H1 (cell line): ENCODE measurements around the gene KLHL7. TPM values are rescaled to one million over a fixed set of nuclear protein-coding genes. Genes with fewer than 3 reads are reported as not detected.

Experiments used
- CTCF ChIA-PET: fragments of 300-600 bp; sonication (Branson Sonifier 250); formaldehyde crosslinking; loops from one replicate; lab custom pipeline; 2021; ENCODE audit not compliant: partially characterized antibody; lab: Charles Lee
- POLR2A ChIA-PET: fragments of 300-600 bp; sonication (Branson Sonifier 250); formaldehyde crosslinking; loops from one replicate; lab custom pipeline; 2021; ENCODE audit warnings: inconsistent platforms; ENCODE audit not compliant: partially characterized antibody; lab: Charles Lee
- DNase-seq, 2 experiments: peaks; one replicate each; pipeline versions ENCODE4 v3.0.0 to v3.0.0-alpha.2; 2010 to 2022; ENCODE audit warnings: low spot score in 2 of 2, low read depth in 1 of 2, mixed read lengths in 1 of 2
- FAIRE-seq: peaks from 2 replicates; lab custom pipeline; 2011; peaks lifted over from hg19 to GRCh38; lab: Jason Lieb, UNC
- H2AFZ ChIP-seq: 2 replicates; pipeline ENCODE4 v1.8.1; 2012; ENCODE audit warnings: low read length, inconsistent platforms
- H2AK5ac ChIP-seq: 2 replicates; pipeline ENCODE4 v1.6.1; 2013; ENCODE audit warnings: low read depth, low read length
- H2BK120ac ChIP-seq: replicated peaks from 2 replicates; pipeline ENCODE3; 2013; ENCODE audit warnings: low read depth, low read length, inconsistent platforms
- H2BK12ac ChIP-seq: 2 replicates; pipeline ENCODE4 v1.6.1; 2013; ENCODE audit warnings: low read depth, low read length
- H2BK15ac ChIP-seq: 2 replicates; pipeline ENCODE4 v1.6.1; 2013; ENCODE audit warnings: low read length
- H2BK20ac ChIP-seq: 2 replicates; pipeline ENCODE4 v1.6.1; 2013; ENCODE audit warnings: low read length
- H2BK5ac ChIP-seq: 2 replicates; pipeline ENCODE4 v1.6.1; 2013; ENCODE audit warnings: low read depth, low read length
- H3K14ac ChIP-seq: 2 replicates; pipeline ENCODE4 v1.6.1; 2013; ENCODE audit warnings: inconsistent platforms; ENCODE audit not compliant: insufficient read length
- H3K18ac ChIP-seq: 2 replicates; pipeline ENCODE4 v1.6.1; 2013; ENCODE audit warnings: low read length; ENCODE audit errors: extremely low read depth
- H3K23ac ChIP-seq: 2 replicates; pipeline ENCODE4 v1.6.1; 2013; ENCODE audit warnings: inconsistent platforms; ENCODE audit not compliant: insufficient read length
- H3K23me2 ChIP-seq: 2 replicates; pipeline ENCODE4 v1.6.1; 2013; ENCODE audit warnings: low read depth, low read length
- H3K27ac ChIP-seq: 2 replicates; pipeline ENCODE4 v1.6.1; 2011; ENCODE audit warnings: low read depth, low read length, inconsistent platforms
- H3K27me3 ChIP-seq, 4 experiments: replicated peaks in 1 of 4; 1 replicate in 1 of 4; 2 replicates in 3 of 4; pipeline versions ENCODE4 v1.6.1 to v1.8.1; 2011 to 2013; ENCODE audit warnings: low read length in 3 of 4, mild to moderate bottlenecking in 3 of 4, inconsistent platforms in 2 of 4, mixed read lengths in 2 of 4, moderate library complexity in 1 of 4; ENCODE audit not compliant: control insufficient read depth in 3 of 4, insufficient read depth in 3 of 4; ENCODE audit errors: extremely low read depth in 1 of 4
- H3K36me3 ChIP-seq, 4 experiments: 2 replicates each; pipeline versions ENCODE4 v1.6.1 to v1.8.1; 2011 to 2013; ENCODE audit warnings: mild to moderate bottlenecking in 4 of 4, low read length in 3 of 4, moderate library complexity in 2 of 4, control low read depth in 1 of 4, inconsistent platforms in 1 of 4; ENCODE audit not compliant: insufficient read depth in 4 of 4, control insufficient read depth in 2 of 4
- H3K4ac ChIP-seq: replicated peaks from 2 replicates; pipeline ENCODE3; 2013; ENCODE audit warnings: low read length, low read depth, mixed read lengths, inconsistent platforms; ENCODE audit not compliant: insufficient read length
- H3K4me1 ChIP-seq, 4 experiments: replicated peaks in 1 of 4; 1 replicate in 1 of 4; 2 replicates in 3 of 4; pipeline versions ENCODE4 v1.6.1 to v1.8.1; 2011 to 2013; ENCODE audit warnings: low read length in 3 of 4, inconsistent platforms in 2 of 4, mixed read lengths in 1 of 4; ENCODE audit not compliant: insufficient read depth in 4 of 4, control insufficient read depth in 3 of 4
- H3K4me2 ChIP-seq, 2 experiments: 2 replicates each; pipeline versions ENCODE4 v1.6.1 to v1.8.1; 2011 to 2013; ENCODE audit warnings: low read depth in 2 of 2, low read length in 2 of 2, control low read depth in 1 of 2, inconsistent platforms in 1 of 2, mild to moderate bottlenecking in 1 of 2; ENCODE audit not compliant: insufficient read depth in 1 of 2
- H3K4me3 ChIP-seq, 4 experiments: fragments of 200-600, 300-600 bp in 1 of 4; sonication (generic), shearing (Covaris generic), sonication (Bioruptor Twin) in 1 of 4; 2 replicates each; pipeline versions ENCODE4 v1.5.1 to v1.8.1; 2011 to 2016; ENCODE audit warnings: low read length in 4 of 4, low read depth in 3 of 4, control low read depth in 2 of 4, inconsistent platforms in 2 of 4, mild to moderate bottlenecking in 2 of 4, mixed read lengths in 1 of 4, moderate library complexity in 1 of 4; ENCODE audit not compliant: insufficient read depth in 2 of 4; ENCODE audit errors: extremely low read depth in 1 of 4
- H3K56ac ChIP-seq: replicated peaks from 2 replicates; pipeline ENCODE3; 2013; ENCODE audit warnings: low read depth, mild to moderate bottlenecking, mixed read lengths, low read length, inconsistent platforms; ENCODE audit not compliant: insufficient read length
- H3K79me1 ChIP-seq: 2 replicates; pipeline ENCODE4 v1.6.1; 2013; ENCODE audit warnings: low read depth, low read length, control low read depth
- H3K79me2 ChIP-seq, 2 experiments: 2 replicates each; pipeline versions ENCODE4 v1.6.1 to v1.8.1; 2012 to 2013; ENCODE audit warnings: low read length in 2 of 2, mild to moderate bottlenecking in 2 of 2, inconsistent platforms in 1 of 2; ENCODE audit not compliant: insufficient read depth in 2 of 2, control insufficient read depth in 1 of 2
- H3K9ac ChIP-seq, 4 experiments: replicated peaks in 1 of 4; 1 replicate in 1 of 4; 2 replicates in 3 of 4; pipeline versions ENCODE4 v1.6.1 to v1.8.1; 2011 to 2013; ENCODE audit warnings: low read depth in 3 of 4, low read length in 3 of 4, control low read depth in 2 of 4, mild to moderate bottlenecking in 2 of 4, moderate library complexity in 2 of 4, inconsistent platforms in 1 of 4; ENCODE audit errors: extremely low read depth in 1 of 4
- H3K9me3 ChIP-seq, 2 experiments: 2 replicates each; pipeline versions ENCODE4 v1.6.1 to v1.8.1; 2012 to 2013; ENCODE audit warnings: mild to moderate bottlenecking in 2 of 2, moderate library complexity in 2 of 2, control low read depth in 1 of 2, inconsistent platforms in 1 of 2, low read depth in 1 of 2, low read length in 1 of 2, mixed read lengths in 1 of 2; ENCODE audit not compliant: insufficient read depth in 2 of 2
- H4K20me1 ChIP-seq, 2 experiments: replicated peaks in 1 of 2; 2 replicates each; pipeline versions ENCODE3 to v1.8.1; 2011 to 2013; ENCODE audit warnings: inconsistent platforms in 2 of 2, low read length in 2 of 2, mild to moderate bottlenecking in 1 of 2; ENCODE audit not compliant: insufficient read depth in 2 of 2, control insufficient read depth in 1 of 2
- H4K5ac ChIP-seq: 2 replicates; pipeline ENCODE4 v1.6.1; 2013; ENCODE audit warnings: low read length, low read depth, mixed read lengths, inconsistent platforms; ENCODE audit not compliant: insufficient read length
- H4K8ac ChIP-seq: 2 replicates; pipeline ENCODE4 v1.8.0; 2013; ENCODE audit warnings: mild to moderate bottlenecking, moderate library complexity, low read length, inconsistent platforms; ENCODE audit not compliant: insufficient read depth; ENCODE audit errors: extremely low read depth
- H4K91ac ChIP-seq: replicated peaks from 2 replicates; pipeline ENCODE3; 2013; ENCODE audit warnings: low read length, mixed read lengths, inconsistent platforms; ENCODE audit not compliant: insufficient read length
- GABPA ChIP-seq: IDR thresholded peaks from 2 replicates; pipeline ENCODE4 v1.6.1; 2011; ENCODE audit warnings: mild to moderate bottlenecking, low read length, moderate library complexity, borderline replicate concordance; ENCODE audit not compliant: insufficient read depth
- KDM4A ChIP-seq: IDR thresholded peaks from one replicate; pipeline ENCODE4 v1.7.1; 2012; ENCODE audit warnings: low read depth, mild to moderate bottlenecking, moderate library complexity, low read length, inconsistent platforms; ENCODE audit not compliant: severe bottlenecking
- PHF8 ChIP-seq: fragments of 200-600 bp; sonication (generic); conservative IDR thresholded peaks from 2 replicates; pipeline ENCODE4 v1.7.1; 2012; ENCODE audit warnings: low read depth, mild to moderate bottlenecking, inconsistent platforms, low read length, moderate library complexity
- RBBP5 ChIP-seq: IDR thresholded peaks from 2 replicates; pipeline ENCODE4 v1.7.1; 2012; ENCODE audit warnings: low read depth, mild to moderate bottlenecking, inconsistent platforms, low read length, moderate library complexity, borderline replicate concordance
- TAF7 ChIP-seq: optimal IDR thresholded peaks from 2 replicates; pipeline ENCODE3; 2011; ENCODE audit warnings: low read depth, mild to moderate bottlenecking, inconsistent platforms, low read length, moderate library complexity, borderline replicate concordance
- TEAD4 ChIP-seq: IDR thresholded peaks from 2 replicates; pipeline ENCODE4 v1.6.1; 2012; ENCODE audit warnings: low read depth, low read length, inconsistent platforms, mixed read lengths
- WGBS, 2 experiments: shearing (Covaris generic) in 1 of 2; methylation state at CpG; one replicate each; pipeline versions ENCODE4 v1.1.6 to v1.1.7; 2013 to 2015; ENCODE audit warnings: low lambda C conversion rate in 2 of 2, mixed read lengths in 2 of 2, inconsistent platforms in 1 of 2, low coverage in 1 of 2, missing lambda C conversion rate in 1 of 2; ENCODE audit not compliant: insufficient replicate concordance in 2 of 2, insufficient coverage in 1 of 2, insufficient read length in 1 of 2; ENCODE audit errors: extremely low coverage in 1 of 2, missing lambda C conversion rate in 1 of 2; 5-methylcytosine and 5-hydroxymethylcytosine counted together
- long read RNA-seq, 2 experiments: library from RNA in 1 of 2; library from capped mRNA in 1 of 2; stranded (forward); transcript quantifications; one replicate each; pipeline ENCODE4 v2.0.0, GENCODE V29; 2021; ENCODE audit warnings: inconsistent platforms in 1 of 2
- polyA minus RNA-seq, 3 experiments: library from RNA; depleted of rRNA, polyadenylated mRNA; stranded (reverse); fragments of >200 nt; gene quantifications; 1 replicate in 2 of 3; 2 replicates in 1 of 3; pipeline ENCODE4 v1.2.3, GENCODE V29; 2011
- polyA plus RNA-seq, 7 experiments: library from polyadenylated mRNA; depleted of rRNA in 3 of 7; stranded (reverse) in 5 of 7; unstranded in 2 of 7; fragments of >200 nt in 5 of 7; fragments of 200-250 nt in 2 of 7; gene quantifications; 1 replicate in 5 of 7; 2 replicates in 1 of 7; 4 replicates in 1 of 7; pipeline versions ENCODE4 v1.2.1 to v1.2.3, GENCODE V29; 2011 to 2013; ENCODE audit warnings: missing spikeins in 2 of 7, mixed read lengths in 2 of 7
- total RNA-seq: library from RNA; stranded (reverse); fragmentation: NEBNext Ultra II Directional; extraction: Animal tissue kit (Norgen Biotek cat#: 25700); gene quantifications from 2 replicates; pipeline ENCODE4 v1.2.1, GENCODE V29; 2021
- TF ChIP-seq, protein P1 (sequence below): IDR thresholded peaks from 2 replicates; pipeline ENCODE4 v1.6.1; 2012; ENCODE audit warnings: inconsistent platforms

KLHL7 gene
- total RNA-seq (111 and 115 TPM in 2 replicates), polyA plus RNA-seq (2011; rRNA removed) (44.2 and 65.3 TPM in 2 replicates), polyA minus RNA-seq (2011; rRNA and poly(A)+ RNA removed) (48.6 and 66.7 TPM in 2 replicates)
- 79.0 TPM for polyA plus RNA-seq (2011; cell fraction: cytosol; rRNA removed)
- polyA plus RNA-seq (2011; cell fraction: nucleus; rRNA removed), result 32.6 TPM
- polyA plus RNA-seq (2012, experiment 1 of 2), result 68.9 to 121 TPM (median 90.5 TPM) in 4 replicates
- polyA plus RNA-seq (2012, experiment 2 of 2), result 56.0 TPM
- polyA plus RNA-seq (2013, experiment 1 of 2), result 84.0 TPM
- polyA plus RNA-seq (2013, experiment 2 of 2), result 88.6 TPM
- polyA minus RNA-seq (2011; cell fraction: cytosol; rRNA and poly(A)+ RNA removed), result 79.2 TPM
- 95.1 TPM for polyA minus RNA-seq (2011; cell fraction: nucleus; rRNA and poly(A)+ RNA removed)
- long read RNA-seq, experiment 1, full-length matches to known transcripts, result 71 of 155 reads
- long read RNA-seq, experiment 1, partial matches to known transcripts, result 69 of 155 reads
- long read RNA-seq, experiment 1, other reads (novel, unspliced or antisense), result 15 of 155 reads
- long read RNA-seq, experiment 2, full-length matches to known transcripts, result 160 of 187 reads
- long read RNA-seq, experiment 2, partial matches to known transcripts, result 8 of 187 reads
- long read RNA-seq, experiment 2, other reads (novel, unspliced or antisense), result 19 of 187 reads

GRCh38 chr7:23105644-23106056, at the start of gene KLHL7:
Gene KLHL7 (plus strand): TSS chr7:23105785. CDS start chr7:23106027, 242 bp downstream.
- no peaks in the 10 kb centered on the region for H3K9me3 ChIP-seq
- peak within 1 kb of the TSS; percentile 74 for H3K27ac ChIP-seq
- WGBS, 2 experiments, result 3% methylated on average over 28 of the region's 40 CpGs; no CpG with 5 or more reads in 1 of the 2 experiments
- peak within 1 kb of the TSS; percentile 45 for H2AFZ ChIP-seq
- ChIA-PET CTCF (interaction anchor here (1.2 to 1.3 kb wide), 2 partner anchors 20 to 51 kb away, joined by 3 to 4 read pairs; no protein-coding TSS in a partner anchor), POLR2A (interaction anchor here (0.7 to 4.5 kb wide), 25 partner anchors 8 to 544 kb away, joined by 3 to 96 read pairs (median 4); partner anchors contain the start of gene NUP42)
- peaks cover 3% of the 10 kb centered on the region; the same call in 1 of the 2 replicates for H3K23me2 ChIP-seq
- H3K14ac ChIP-seq, result no peak within 1 kb of the TSS
- no peak within 1 kb of the TSS; the same call in 1 of the 2 replicates for H2AK5ac ChIP-seq
- peak within 1 kb of the TSS; percentile 26 for H3K56ac ChIP-seq
- H3K79me1 ChIP-seq, result no peaks in the 10 kb centered on the region; the same call in 1 of the 2 replicates
- peak within 1 kb of the TSS; percentile 84 for H3K4me2 ChIP-seq
- H3K79me2 ChIP-seq, result peaks cover 24 to 53% of the 10 kb centered on the region in 2 experiments
- H3K4ac ChIP-seq, result peak within 1 kb of the TSS; percentile 13
- FAIRE-seq (no peak), DNase-seq (peak; percentile 79 to 99)
- H2BK15ac ChIP-seq, result peak within 1 kb of the TSS; percentile 10; the same call in 1 of the 2 replicates
- H4K8ac ChIP-seq, result peak within 1 kb of the TSS; percentile 66; the same call in 1 of the 2 replicates
- H3K23ac ChIP-seq, result no peak within 1 kb of the TSS
- H3K4me1 ChIP-seq, result peaks cover 0 to 5% (median 3%) of the 10 kb centered on the region in 4 experiments; a peak in 3 of 7 replicates
- no peak within 1 kb of the TSS for H2BK120ac ChIP-seq
- H4K5ac ChIP-seq, result peak within 1 kb of the TSS; percentile 69
- peak within 1 kb of the TSS; percentile 19 for H3K18ac ChIP-seq
- no peak within 1 kb of the TSS for H4K91ac ChIP-seq
- H3K36me3 ChIP-seq, result no peaks in the 10 kb centered on the region
- peak within 1 kb of the TSS; percentile 33 for H2BK12ac ChIP-seq
- peaks cover 0 to 6% of the 10 kb centered on the region in 2 experiments for H4K20me1 ChIP-seq
- peak within 1 kb of the TSS; percentile 93 to 97 (median 94) for H3K4me3 ChIP-seq
- peak within 1 kb of the TSS; percentile 41 for H2BK5ac ChIP-seq
- peak within 1 kb of the TSS; percentile 81 to 93 (median 86) for H3K9ac ChIP-seq
- H3K27me3 ChIP-seq, result no peaks in the 10 kb centered on the region
- no peak within 1 kb of the TSS for H2BK20ac ChIP-seq
- TF ChIP-seq GABPA (no peak), RBBP5 (peak; percentile 61; the same call in 1 of the 2 replicates), TAF7 (peak; percentile 87), PHF8 (peak; percentile 70; the same call in 1 of the 2 replicates), KDM4A (peak; percentile 97), TEAD4 (peak; percentile 47; the same call in 1 of the 2 replicates)
- TF ChIP-seq, protein P1, sequence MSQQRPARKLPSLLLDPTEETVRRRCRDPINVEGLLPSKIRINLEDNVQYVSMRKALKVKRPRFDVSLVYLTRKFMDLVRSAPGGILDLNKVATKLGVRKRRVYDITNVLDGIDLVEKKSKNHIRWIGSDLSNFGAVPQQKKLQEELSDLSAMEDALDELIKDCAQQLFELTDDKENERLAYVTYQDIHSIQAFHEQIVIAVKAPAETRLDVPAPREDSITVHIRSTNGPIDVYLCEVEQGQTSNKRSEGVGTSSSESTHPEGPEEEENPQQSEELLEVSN, result no peak
